ENCODE measurements around the gene WDR36. TPM values are rescaled to one million over a fixed set of nuclear protein-coding genes. Genes with fewer than 3 reads are reported as not detected.

Gene WDR36
- 12.7 to 17.4 TPM (median 14.6 TPM) in 5 replicates for total RNA-seq (2022; extraction: Qiagen RNA extraction)

DNA sequence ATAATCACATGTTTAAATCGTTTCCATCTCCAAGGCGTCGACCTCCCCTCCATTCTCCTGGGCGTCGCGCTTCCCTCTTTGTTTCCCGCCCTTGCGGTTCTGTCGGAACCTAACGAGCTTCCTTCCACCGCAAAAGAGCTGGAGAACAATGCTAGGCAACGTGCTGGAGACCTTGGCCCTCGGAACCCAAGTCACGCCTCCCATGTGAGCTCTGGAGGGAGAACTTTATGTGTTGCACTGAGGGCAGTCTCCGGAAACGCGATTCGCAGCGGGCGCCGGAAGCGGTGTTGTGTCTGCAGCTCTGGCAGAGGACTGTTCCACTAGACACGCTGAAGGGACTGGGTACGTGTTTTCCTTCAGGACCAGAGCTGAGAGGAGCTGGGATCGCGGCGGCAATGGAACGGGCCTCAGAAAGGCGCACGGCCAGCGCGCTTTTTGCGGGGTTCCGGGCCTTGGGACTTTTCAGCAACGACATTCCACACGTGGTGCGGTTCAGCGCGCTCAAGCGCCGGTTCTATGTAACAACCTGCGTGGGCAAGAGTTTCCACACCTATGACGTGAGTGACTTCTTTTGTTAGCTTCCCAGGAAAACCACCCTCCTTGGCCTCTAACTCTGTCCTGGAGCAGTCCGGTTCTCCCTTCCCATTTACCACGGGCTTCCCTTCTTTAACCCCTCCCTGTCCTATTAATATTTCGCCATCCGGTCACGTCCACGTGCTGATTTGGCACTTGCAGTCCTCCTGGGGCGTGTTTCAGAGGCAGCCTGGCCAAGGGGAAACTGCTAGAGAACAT lies at the start of gene WDR36:
Gene WDR36 (plus strand): TSS at position 287 of the 792 bp plus-strand sequence. CDS start 109 bp downstream, at position 396.

GRCh38 chr5:111071413-111071812 lies 20.7 kb upstream of the WDR36 start, which contains the start of gene TSLP:
Gene TSLP (plus strand): TSS chr5:111071713. CDS start chr5:111071891, 178 bp downstream.

Other genes with a start within 250 kb of the WDR36 start
- gene TSLP, start 20.6 kb upstream of the WDR36 start, total RNA-seq (2022; extraction: Qiagen RNA extraction): not detected in 5 replicates
- 0.01 to 0.20 TPM (median 0.16 TPM) in 3 of 5 replicates, not detected in the others for gene CAMK4, start 132.0 kb downstream of the WDR36 start, total RNA-seq (2022; extraction: Qiagen RNA extraction)

Measured in A549 treated with Mapracorat at 1 μM for 4 hours (cell line).